ENCODE data around the gene DPF3.
A peak's percentile ranks its signal among the peaks of the same experiment; 100 is the strongest.

Gene DPF3

DNA sequence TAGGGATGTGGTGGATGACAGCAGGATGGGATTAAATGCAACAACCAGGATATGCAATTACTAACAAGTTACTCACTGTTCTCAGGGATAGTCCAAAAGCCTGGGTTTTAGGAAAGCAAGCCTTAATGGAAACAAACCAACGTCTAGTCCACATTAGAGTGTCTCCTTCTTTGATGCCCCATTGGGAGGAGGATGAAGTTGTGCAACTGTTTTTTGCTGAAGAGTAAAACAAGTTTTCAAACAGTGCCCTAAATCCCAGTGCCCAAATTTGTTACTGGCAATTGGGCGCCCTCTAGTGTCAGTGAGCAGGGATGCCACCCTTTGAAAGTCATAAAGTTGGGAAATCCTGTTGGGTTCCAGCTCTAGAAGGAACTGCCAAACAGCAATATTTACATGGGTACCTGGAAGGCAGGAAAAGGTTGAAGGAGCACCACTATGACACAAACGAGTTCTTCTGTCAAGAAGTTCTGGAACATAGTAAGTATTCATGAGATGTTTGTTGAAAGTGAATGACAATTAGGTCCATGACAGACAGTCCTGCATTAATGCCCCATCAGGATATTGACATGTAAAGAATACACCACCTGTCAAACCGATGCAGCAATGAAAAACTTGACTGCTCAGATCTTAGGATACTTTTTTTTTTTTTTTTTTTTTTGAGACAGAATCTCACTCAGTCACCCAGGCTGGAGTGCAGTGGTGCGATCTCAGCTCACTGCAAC, 11.1 kb upstream of the DPF3 start:
- peak; percentile 76 for DNase-seq (ENCODE audit: low spot score)

DNA sequence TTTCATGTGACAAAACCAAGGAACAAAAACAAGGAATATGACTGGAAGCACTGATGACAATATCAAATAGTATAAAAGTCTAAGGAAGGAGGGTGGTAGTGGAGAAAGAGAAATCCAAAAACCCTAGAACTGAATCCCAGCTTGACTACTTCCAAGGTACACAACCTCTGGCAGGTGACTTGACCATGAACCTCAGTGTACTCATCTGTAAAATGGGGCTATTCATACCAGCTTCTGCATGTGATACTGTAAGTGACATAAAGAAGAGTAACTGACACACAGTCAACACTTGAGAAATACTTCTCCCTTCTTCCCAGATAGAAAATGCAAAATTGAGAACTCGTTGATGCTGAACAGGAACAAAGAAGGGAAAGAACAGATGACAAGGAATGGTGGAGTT, 10.3 kb upstream of the DPF3 start:
- DNase-seq (ENCODE audit: low spot score), result no peak

DNA sequence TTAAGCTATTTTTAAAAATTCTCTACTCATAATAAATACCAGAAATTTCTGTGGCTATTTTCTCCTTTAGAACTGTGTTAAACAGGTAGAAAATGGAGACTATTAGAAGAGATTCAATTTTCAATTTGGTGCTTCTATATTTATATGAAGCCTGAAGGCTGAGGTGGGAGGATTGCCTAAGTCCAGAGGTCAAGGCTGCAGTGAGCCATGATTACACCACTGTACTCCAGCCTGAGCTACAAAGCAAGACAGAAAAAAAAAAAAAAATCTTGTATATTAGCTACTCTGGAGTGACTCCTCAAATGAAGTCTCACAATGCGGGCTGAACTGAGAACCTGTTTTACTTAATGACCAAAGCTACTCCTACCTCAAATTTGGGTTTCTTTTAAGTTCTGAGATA, 9.8 kb upstream of the DPF3 start:
- no peak for DNase-seq (ENCODE audit: low spot score)

DNA sequence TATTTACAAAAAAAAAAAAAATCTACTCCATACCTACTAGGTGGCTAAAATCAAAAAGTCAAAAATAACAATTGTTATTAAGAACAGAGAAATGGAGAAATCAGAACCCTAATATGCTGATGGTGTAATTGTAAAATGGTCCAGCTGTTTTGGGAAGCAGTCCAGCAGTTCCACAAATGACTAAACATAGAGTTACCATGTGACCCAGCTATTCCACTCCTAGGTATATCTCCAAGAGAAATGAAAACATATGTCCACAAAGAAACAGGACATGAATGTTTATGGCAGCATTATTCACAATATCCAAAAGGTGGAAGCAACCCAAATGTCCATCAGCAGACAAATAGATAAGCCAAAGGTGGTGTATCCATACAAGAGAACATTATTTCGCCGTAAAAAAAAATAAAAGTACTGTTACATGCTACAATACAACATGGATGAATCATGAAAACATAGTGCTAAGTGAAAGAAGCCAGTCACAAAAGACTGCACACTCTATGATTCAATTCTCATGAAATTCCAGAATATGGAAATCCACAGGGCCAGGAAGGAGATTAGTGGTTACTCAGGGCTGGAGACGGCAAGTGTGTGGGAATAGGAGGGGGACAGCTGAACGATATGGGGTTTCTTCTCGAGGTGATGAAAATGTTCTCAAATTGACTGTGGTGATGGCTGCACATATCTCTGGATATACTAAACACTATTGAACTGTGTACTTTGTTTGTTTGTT, 9.1 kb upstream of the DPF3 start:
- peak; percentile 63 for DNase-seq (ENCODE audit: low spot score)

DNA sequence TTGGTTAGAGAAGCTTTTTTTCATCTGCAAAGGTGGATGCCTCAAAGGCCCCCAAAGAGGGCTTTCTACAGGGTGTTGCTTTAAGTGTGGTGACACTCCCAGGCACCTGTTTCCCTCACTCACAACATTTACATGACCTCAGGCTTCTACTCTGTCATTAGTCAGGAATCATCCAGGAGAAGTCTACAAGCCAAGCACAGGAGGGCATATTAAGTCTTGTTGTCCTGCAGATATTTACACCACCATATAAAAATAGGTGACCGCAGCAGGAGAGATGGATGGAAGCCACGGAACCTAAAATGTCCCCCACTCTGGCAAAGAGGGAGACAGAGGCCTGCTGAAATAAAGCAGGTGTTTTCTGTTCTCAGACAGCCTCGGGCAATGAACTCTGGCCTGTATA, 7.5 kb upstream of the DPF3 start:
- DNase-seq (ENCODE audit: low spot score), result no peak

DNA sequence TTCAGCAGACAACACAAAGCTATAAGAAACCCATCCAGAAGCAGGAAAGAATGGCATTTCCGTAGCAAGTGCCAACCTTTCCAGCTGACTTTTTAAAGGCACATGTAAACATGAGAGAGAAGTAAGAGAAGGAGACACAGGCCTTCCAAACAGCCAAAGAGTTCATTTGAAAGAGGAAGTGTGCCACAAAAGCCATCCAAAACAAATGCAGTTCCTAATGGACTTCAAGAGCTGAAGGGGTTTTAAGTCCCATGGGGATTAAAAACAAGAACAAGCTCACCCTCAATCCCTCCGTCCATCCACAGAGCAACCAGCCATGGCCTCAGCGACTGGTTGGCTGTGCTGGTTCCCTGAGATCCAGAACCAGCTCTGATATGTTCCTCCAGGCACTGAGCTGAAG, 4.5 kb upstream of the DPF3 start:
- no peak for DNase-seq (ENCODE audit: low spot score)

DNA sequence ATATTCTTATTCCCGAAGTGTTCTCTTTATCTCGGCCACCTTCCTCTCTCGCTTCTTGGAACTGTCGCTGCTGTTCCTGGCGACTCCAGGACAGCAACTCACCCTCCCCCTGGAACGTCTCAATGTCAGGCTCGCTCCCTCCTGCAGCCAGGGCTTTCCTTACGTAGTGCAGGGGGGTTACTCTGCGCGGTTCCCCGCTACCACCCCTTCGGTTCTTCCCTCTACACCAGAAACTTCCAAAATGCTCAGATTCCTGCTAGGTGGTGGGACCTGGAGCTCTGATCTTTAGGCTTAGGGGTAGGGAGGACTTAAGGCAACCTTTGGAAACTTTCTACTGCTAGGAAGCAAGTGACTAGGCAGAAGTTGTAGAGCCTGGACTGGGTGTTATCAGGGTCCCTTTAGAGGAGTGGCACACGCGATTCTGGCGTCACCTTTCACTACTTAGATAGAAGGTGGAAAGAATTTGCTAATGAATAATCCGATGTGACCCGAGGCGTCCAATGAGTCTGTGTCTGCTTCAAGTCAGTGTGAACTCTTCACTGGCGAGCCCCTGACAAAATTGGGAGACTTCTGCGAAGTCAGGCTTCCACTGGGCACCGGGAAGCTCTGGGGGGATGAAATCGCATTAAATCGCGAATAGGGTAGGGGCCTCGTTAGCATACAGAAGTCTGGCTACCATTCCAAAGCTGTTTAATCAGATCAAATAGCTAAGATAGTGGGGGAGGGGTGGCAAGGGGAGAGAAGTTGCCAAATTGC, 900 bp upstream of the DPF3 start:
- peak; percentile 56 for DNase-seq (ENCODE audit: low spot score)

DNA sequence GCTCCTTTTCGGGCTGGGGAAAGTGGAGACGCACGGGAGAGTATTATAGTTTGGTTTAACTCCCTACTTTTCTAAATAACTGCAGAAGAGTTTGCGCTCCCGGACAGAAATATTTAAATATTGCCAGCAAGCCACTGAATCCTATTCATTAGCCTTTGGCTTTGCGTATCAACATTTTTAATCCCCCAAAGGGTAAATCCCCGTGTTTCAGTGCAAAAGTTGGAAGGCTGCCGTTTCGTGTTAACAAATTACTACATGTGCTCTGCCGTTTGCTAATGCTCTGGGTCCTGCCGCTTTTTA, 372 bp upstream of the DPF3 start:
- no peak for DNase-seq (ENCODE audit: low spot score)

DNA sequence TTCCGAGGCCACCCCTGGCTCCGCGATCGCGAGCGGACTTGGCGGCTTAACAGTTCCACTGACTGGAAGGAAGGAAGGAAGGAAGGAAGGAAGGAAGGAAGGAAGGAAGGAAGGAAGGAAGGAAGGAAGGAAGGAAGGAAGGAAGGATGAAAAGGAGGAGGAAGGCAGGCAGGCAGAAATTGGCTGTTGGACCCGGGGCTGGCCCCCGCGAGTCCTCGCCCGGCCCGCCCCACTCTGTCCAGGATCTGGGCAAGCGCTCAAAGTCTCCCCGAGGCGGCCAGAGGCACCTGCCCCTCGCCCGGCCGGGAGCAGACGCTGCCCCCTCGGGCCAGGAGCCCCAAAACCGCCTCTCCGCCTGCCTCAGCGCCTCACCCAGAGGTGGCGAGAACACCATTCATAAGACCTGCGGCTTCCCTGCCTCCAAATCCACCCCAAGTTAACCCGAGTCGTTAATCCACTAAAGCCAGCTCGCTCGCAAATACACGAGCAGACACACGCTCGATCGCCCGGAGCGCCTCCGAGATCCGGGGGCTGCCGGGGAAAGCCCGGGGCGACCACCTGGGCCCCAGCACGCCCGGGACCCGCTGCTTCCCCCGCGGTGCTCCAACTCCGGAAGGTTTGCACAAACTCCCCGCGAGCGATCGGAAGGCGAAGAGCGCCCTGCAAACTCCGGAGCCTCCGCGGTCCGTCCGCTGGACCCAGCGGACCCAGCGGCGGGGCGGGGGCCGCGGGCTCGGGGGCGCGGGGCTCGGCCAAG, 844 bp downstream of the DPF3 start:
- peak; percentile 31 for DNase-seq (ENCODE audit: low spot score)

DNA sequence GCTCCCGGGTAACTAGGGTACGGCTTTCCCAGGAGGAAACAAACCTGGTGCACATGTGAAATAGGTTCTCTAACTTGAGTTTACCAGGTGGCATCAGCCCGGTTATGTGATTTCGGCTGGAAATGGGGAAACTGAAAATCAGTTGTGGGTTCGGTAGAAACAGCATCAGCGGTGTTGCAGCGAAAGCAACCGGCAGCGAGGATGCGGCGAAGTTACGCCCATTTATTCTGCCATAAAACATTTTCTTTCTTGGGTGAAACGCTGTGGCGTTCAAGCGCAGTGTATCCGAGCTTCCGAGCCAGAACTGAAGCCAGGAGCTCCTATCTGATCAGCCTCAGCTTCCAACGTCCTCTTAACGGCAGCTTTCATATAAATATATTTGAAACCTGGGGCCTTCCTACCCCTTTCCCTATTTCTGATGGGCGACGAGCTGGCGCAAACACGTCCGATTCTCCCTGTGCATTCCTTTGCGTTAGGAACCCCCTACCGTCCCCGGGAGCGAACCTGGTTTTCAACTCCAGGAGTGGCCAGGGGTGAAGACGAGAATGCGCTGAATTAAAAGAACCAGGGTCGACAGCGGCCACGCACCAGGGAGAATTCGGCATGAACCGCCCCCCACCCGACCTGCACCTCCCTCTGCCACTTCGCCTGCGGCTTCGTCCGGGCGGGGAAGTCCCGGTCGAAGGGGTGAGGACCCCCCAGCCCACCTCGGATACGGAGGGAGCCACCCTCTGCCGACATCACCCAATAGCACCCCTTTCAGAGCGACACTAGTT, 1.6 kb downstream of the DPF3 start:
- peak; percentile 39 for DNase-seq (ENCODE audit: low spot score)

DNA sequence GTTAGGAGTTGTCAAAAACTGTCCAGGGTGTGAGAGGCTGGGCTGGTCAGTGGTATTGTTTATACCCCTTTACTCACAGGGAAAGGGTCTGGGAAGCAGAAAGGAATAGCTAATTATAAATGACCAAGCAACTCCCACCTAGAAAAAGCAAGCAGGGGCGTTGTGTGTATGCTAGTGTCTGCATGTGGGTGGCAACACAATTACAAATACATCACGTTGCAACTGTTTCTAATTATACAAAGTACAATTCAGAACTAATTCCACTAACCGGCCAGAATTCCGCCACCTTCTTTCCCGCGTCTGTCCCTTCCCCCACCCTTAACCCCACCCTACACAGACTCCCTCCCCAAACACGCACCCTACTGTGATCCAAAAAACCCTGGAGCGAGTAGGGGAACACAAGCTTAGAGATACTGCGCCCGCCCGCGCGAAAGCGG, 2.2 kb downstream of the DPF3 start:
- no peak for DNase-seq (ENCODE audit: low spot score)

DNA sequence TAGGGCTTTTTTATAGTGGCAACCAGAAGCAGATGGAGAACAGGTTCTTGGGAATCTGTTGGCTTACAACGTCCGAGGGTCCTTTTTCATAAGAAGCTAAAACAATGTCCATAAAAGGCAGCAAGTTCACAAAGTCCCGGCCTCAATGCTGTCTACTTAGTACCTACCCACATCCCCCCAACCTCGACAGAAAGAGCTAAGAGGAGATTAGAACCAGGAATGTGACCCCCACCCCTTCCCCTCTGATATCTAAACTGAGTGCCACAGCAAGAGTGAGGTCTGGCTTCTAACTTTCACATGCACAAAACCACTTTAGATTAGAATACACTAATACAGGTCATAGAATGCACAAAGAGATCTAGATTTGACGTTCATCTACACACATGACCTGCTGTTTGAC, 4.5 kb downstream of the DPF3 start:
- DNase-seq (ENCODE audit: low spot score), result no peak

DNA sequence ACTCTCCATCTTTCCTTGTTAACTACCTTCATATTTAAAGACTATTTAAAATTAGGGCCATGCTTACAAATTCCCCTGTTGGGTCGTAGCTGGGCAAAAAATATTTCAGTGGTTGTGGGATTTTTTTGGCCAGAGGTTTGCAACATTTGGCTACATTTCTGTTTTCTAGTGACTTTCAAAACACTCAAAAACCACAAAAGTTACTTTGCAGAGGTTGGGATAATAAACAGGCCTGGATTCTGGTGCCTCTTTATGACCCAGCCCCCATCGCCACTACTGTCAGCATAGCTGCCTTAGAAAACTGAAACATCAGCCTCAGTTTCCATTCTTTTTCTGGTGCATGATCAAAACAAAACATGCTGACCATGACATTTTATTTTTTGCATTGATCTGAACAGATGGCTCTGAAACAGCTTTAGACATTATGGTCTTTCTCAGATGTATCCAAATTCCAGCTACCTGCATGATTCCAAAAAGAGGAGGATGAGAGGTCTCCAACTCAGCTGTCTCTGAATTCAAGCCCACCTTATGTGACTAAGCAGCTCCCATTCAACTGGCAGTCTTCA, 5.2 kb downstream of the DPF3 start:
- DNase-seq (ENCODE audit: low spot score), result no peak

DNA sequence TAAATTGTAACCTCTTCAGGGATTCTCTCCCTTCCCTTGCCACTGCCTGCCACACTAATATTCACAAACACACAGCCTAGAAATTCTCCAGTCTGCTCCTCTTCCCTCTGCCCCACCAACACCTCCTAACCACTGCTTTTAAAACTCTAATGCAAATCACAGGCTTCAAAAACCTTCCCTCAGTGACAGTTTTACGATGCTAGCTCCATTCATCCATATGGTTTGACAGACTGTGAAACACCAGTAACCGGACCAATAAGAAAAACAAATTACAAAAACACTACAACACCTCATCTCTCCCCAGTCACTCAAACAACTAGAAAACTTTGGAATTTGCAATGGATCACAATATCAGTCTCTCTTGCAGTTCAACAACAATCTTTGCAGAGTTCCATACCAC, 5.7 kb downstream of the DPF3 start:
- no peak for DNase-seq (ENCODE audit: low spot score)

DNA sequence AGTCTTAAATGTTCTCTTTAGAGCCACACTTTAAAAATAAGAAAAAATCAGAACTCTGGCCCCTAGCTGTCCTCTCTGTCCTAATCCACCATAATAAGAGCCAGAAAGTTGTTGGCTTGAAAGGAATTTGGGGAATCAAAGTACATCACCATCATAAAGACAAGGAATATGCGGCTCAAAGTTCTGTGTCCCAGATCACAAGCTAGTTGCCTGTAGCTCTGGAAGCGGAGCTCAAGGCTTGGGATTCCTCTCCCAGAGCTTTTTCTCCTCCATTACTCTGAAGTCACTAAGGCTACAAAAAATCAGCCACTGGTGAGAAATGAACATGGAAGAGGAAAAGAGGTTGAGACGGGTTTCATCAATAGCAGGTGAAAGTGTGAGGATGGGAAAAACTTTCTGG, 6.4 kb downstream of the DPF3 start:
- no peak for DNase-seq (ENCODE audit: low spot score)

DNA sequence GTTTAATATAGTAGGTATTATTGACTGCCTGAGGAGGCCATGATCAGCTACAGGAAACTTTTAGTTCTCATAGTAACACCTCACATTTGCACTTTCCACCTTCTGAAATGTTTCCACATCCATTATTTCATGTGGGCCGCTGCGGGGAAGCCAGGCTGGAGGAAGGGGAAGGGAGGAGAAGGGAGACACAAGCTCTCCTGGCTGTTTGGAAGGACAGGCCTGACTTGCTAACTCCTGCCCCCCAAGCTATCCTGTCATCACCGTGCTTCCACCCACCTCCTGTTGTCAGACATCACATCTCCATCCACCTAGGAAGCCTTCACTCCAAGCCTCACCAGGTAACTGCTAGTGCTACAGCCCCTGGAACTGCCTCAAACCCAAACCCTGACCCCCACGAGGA, 9.5 kb downstream of the DPF3 start:
- DNase-seq (ENCODE audit: low spot score), result no peak

DNA sequence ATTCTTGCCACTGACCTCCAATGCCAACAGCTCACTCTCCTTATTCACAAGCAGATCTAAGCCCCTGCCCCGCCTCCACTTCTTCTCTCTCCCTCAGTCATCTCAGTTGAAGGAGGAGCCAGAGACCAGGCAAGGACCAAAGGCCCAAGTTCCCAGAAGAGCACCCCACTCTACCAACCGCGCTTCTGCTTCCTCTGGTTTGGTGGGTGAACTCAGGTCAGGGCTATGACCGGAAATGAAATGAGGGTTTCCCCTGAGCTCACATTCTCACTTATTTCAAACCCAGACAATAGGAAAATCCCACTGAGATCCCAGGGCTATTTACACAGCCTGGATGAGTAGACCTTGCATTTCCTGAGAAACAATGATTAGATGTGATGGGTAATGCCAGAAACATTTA, 9.9 kb downstream of the DPF3 start:
- no peak for DNase-seq (ENCODE audit: low spot score)

DNA sequence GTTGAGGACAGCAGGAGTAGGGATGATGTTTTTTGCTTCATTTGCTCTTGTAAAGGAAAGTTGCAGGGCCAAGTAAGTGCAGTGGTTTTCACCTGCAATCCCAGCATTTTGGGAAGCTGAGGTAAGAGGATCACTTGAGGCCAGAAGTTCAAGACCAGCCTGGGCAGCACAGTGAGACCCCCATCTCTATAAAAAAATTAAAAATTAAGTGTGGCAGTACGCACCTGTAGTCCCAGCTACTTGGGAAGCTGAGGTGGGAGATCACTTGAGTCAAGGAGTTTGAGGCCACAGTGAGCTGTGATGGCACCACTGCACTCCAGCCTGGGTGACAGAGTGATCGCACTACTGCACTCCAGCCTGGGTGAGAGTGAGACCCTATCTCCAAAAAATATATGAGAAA, 10.8 kb downstream of the DPF3 start:
- DNase-seq (ENCODE audit: low spot score), result no peak

DNA sequence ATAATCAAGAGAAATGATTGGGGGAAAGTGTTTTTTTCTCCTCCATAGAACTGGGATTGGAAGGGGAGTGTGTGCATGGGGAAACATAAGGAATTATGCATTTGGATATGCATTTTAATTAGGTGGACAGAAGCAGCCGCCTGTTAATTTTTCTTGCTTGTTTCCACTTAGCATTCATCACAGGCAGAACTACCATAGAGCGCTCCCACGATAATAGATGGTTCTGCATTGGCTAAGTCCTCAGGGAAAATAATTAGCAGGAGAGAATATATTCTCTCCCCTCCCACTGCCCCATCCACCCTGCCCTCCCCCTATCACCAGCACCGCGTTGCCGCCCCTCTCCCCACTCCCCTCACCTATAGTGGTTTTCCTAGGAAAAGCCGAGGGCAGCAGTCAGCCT, 11.4 kb downstream of the DPF3 start:
- DNase-seq (ENCODE audit: low spot score), result no peak

DNA sequence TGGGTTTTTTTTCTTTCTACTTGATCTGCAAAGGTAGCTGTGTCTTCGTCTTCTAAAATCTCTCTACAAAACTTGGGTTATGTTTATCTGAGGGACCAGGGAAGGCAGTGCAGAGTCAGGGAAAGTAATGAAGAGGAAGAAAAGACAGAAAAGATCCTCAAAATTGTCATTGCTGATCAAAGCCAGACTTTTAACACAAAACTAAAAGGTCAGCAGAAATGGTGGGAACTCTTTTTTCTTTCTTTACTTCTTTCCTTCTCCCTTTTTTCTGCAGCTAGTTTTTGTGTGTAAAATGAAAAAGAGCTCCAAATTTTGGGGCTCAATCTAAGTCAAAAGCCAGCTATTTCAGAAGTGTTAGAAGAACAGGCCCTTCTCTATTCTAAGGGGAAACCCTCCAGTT, 11.9 kb downstream of the DPF3 start:
- DNase-seq (ENCODE audit: low spot score), result no peak

DNA sequence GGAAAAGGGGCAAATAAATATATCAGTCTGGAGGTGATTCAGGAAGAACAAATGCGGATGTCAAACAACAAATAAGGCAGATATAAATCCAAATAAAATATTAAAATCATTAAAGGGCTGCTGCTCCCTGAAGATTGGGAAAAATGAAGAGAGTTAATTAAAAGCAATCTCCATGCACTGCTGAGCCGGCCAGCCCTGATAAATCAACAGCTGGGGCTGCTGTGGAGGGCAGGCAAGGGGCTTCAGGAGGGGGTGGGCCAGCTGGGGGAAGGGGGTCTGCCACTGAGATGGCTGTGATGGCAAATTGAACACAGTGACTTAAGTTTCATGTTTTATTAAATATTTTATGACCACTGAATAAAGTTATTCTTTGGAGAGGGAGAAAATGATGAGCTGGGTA, 12.4 kb downstream of the DPF3 start:
- no peak for DNase-seq (ENCODE audit: low spot score)

DNA sequence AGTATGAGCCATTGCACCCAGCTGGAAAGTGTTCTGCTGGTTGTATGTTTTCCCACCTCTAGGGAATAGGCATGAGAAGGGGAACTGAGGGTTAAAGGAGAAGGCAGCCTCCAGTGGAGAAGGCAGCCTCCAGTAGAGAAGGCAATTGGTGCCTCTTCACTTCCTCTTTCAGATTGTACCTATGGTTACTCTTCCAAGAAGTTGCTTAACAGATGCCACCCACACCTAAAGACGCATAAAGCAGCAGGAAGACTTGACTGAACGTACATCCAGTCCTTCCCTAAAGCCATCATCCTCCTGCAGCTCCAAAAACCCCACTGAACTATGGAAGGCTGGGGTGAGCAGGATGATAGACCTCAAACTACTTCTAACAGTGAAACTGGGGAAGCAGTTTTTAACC, 13.1 kb downstream of the DPF3 start:
- DNase-seq (ENCODE audit: low spot score), result no peak
